Stimulated activated CD4-positive, alpha-beta T cell treated with anti-CD3 and anti-CD28 coated beads, Interleukin-1b, Interleukin-23, amount 100 ng/mL, for 1 hour (primary cell): ENCODE measurements around the gene HEXB.
"Not testable (repeated sequence)": the region's sequence is repeated elsewhere in the genome, so short reads cannot be mapped to it uniquely, and the experiment has no call there.

ENCODE experiments used
- DNase-seq, 2 donors: peaks; one replicate each; pipeline ENCODE4 v3.0.0-alpha.2; 2020; ENCODE audit warnings: low read depth in 2 of 2

The HEXB gene

DNA sequence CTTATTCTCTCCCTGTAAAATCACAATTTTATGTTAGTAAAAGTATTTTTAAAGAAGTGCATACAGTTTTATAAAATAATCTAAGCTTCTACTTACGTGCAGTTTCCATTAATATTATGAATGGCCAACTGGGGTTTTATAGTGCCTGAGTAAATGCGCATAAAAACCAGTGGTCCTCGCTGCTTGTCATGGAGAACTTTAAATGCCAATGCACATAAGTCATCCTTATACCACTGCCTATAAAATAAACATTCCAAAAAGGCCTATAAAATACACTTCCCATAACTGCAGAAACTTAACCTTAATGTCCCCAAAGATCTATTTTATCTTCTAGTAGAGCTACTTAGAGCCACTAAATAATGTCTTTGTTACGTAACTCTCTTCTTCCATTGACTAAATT is 53.4 kb downstream of the HEXB start:
- no peak for DNase-seq

DNA sequence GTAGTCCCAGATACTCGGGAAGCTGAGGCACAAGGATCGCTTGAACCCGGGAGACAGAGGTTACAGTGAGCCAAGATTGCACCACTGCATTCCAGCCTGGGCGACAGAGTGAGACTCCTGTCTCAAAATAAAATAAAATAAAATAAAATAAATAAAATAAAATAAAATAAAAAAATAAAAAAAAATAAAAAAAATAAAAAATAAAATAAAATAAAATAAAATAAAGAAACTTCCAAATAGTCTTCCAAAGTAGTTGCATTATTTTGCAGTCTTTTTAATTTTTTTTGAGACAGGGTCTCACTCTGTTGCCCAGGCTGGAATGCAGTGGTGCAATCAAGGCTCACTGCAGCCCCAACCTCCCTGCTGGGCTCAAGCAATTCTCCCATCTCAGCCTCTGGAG is 63.7 kb downstream of the HEXB start:
- not testable (repeated sequence) for DNase-seq

DNA sequence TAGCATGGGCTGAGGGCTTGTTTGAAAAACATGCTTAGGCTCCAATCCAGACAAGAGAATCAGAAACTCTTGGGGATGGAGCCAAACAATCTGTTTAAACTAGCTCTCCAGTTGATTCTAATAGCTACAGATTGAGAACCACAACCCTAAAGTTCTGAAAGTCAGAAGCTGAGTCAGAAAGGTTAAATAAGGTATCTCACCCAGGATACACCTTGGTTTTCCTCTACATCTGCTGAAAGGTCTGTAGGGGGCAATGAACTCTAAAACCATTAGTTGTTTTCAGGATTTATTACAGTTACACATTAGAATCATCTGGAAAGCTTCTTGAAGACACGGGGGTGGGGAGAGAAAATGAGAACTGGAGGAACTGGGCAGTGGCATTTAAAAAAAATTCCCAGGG is 76.2 kb downstream of the HEXB start:
- DNase-seq: no peak

GRCh38 chr5:74762599-74762998 is 77.6 kb downstream of the HEXB start:
- DNase-seq: no peak

DNA sequence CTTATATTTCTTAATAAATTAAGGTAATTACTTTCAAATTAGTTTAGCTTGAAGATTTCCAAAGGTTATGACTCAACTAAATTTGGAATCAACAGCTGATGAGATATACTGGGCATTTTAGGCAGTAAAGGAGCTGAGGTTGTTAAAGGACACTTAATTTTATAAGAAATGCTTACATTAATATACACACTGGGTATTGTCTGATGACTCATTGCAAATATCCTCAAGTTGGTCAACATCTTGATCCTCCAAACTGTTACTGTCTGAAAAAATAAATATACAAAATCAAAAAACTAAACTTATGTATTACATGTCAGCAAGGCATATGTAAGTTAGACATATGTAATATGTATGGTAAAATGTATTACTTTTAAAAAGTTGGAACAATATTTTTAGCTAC is 78.5 kb downstream of the HEXB start:
- DNase-seq: no peak

DNA sequence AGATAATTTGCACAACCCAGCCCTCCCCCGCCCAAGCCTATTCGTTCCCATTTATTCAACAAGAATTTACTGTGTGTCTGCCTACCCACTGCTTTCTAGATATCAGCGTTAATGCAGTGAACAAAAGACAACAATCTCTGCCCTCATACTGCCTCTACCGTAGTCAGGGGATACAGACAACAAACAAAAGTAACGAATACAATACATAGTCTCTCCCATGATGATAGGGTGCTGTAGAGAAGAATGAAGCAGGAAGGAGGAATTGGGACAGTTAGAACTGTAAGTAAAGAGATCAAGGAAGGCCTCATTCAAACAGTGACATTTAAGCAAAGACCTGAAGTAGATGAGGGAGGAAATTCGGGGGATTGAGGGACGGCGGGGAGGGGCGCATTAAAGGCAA is 80.2 kb downstream of the HEXB start:
- no peak for DNase-seq

DNA sequence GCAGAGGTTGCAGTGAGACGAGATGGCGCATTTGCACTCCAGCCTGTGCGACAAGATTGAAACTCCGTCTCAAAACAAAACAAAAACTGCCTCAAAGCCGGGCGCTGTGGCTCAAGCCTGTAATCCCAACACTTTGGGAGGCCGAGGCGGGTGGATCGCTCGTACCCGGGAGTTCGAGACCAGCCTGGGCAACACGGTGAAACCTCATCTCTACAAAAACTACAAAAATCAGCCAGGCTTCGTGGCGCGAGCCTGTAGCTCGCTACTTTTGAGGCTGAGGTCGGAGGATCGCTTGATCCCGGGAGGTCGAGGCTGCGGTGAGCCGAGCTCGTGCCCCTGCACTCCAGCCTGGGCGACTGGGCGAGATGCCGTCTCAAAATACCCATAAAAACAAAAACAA is 80.9 kb downstream of the HEXB start:
- no peak for DNase-seq

- DNase-seq: no peak
These were observed 81.4 kb downstream of the HEXB start for GRCh38 chr5:74766418-74766848.

DNA sequence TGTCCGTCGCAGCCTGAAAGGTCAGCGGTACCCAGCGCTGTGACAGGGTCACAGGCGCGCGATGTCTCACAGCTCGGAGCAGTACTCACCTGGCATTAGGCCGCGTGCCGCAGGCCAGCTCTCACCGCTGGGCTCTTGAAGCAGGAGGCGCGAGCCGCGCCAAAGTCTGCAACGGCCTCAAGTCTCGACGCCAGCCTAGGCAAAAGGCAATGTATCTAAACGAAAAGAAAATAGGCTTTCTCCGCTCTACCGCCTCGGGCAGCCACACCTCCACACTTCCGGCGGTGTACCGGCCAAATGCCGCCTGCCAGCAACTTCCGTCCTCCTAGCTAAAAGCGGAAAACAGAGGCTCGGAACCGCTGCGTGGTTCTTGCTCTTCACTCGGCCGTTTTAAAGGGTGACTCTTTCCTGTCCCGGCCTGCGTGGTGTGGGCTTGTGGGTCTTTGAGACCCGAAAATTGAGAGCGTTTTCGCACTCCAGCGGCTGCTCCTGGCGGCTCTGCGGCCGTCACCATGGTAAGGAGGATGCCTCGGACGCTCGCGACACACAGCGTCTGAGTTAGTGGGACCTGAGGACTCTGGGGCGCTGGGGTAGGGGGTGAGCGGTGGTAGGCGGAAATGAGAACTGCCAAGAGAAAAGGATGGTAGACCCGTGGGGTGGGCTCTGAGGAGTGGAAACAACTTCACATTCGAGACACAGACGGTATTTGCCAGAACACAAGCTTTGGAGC is 82.0 kb downstream of the HEXB start, which contains the start of the genes GFM2 and NSA2:
GFM2 (minus strand) TSS at position 269 of the 730 bp plus-strand sequence. CDS start 3,375 bp downstream, outside the sequence.
NSA2 (plus strand) TSS at position 401 of the 730 bp plus-strand sequence; CDS start at position 513, 112 bp downstream.
- DNase-seq: peak; percentile 77 to 86

DNA sequence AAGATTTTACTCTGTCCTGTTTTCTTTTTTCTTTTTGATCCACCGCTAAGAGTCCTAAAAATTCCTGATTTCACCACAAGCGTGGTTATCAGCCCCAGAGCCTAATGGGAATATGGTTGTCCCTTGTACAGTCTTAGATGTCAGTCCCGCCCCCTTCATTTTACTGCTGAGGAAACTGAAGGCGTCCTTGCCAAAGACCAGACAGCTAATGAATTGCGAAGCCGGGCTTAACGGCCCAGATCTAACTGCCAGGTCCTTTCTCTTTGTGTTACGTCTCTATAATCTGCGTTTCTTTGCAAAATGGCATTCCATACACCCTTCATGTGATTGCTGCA is 82.5 kb downstream of the HEXB start:
- no peak for DNase-seq
